ENCODE results near the gene AZIN2. TPM values are rescaled to one million over a fixed set of nuclear protein-coding genes. Genes with fewer than 3 reads are reported as not detected.
A peak's percentile ranks its signal among the peaks of the same experiment; 100 is the strongest.

Gene AZIN2
- total and polyA plus RNA-seq, 9 of the 15 experiments (the other 6 are each of a cell fraction or from before 2014, with no cell fraction given), result 0.06 to 0.91 (median 0.42) TPM; not detected in 2

GRCh38 chr1:33127001-33127823 lies 46.3 kb downstream of the AZIN2 start (continued):
- TF ChIP-seq ELF4 (CRISPR knock-in tag; IDR thresholded peaks at IDR 0.05) (peak; percentile 78), NBN (IDR thresholded peaks at IDR 0.05; ENCODE audit: low read depth) (peak; percentile 68; the same call in 1 of the 2 replicates), SMAD2 (IDR thresholded peaks at IDR 0.05; ENCODE audit: low read depth, low read length) (no peak), ZNF561 (CRISPR knock-in tag; conservative IDR thresholded peaks at IDR 0.05) (no peak), HMGN3 (IDR thresholded peaks at IDR 0.05; ENCODE audit: borderline replicate concordance, extremely low read depth, insufficient read length, low read depth, low read length) (peak; percentile 29), RBBP5 (IDR thresholded peaks at IDR 0.05; ENCODE audit: borderline replicate concordance, insufficient read depth, low read length, poor library complexity, severe bottlenecking) (no peak), ZBED1 (IDR thresholded peaks at IDR 0.05) (peak; percentile 86; the same call in 1 of the 2 replicates), MYC (IDR thresholded peaks at IDR 0.05; ENCODE audit: low read depth, low read length) (peak; percentile 82), MYC (CRISPR knock-in tag; IDR thresholded peaks at IDR 0.05; ENCODE audit: borderline replicate concordance, low read depth) (no peak), FOXA3 (CRISPR knock-in tag; conservative IDR thresholded peaks at IDR 0.05 in 1 of 2, IDR thresholded peaks at IDR 0.05 in 1 of 2) (0 out of 4 replicates have a peak, but pooled peaks of 1 of the 2 experiments have one; percentile 20), SUPT5H (IDR thresholded peaks at IDR 0.05) (peak; percentile 68; the same call in 1 of the 2 replicates), KLF16 (IDR thresholded peaks at IDR 0.05) (peak; percentile 42; the same call in 1 of the 2 replicates), TEAD1 (CRISPR knock-in tag; IDR thresholded peaks at IDR 0.05) (peak in 1 of 2 experiments; percentile 66; a peak in 2 of 4 replicates), BCOR (IDR thresholded peaks at IDR 0.05) (peak; percentile 85; the same call in 1 of the 2 replicates), CBX5 (IDR thresholded peaks at IDR 0.05; ENCODE audit: borderline replicate concordance, low read depth) (peak; percentile 87), ZNF24 (IDR thresholded peaks at IDR 0.05) (peak; percentile 17; the same call in 1 of the 2 replicates), STAG1 (CRISPR knock-in tag; IDR thresholded peaks at IDR 0.05; ENCODE audit: borderline replicate concordance) (no peak), MTA1 (IDR thresholded peaks at IDR 0.05; ENCODE audit: borderline replicate concordance) (0 out of 2 replicates have a peak, but pooled peaks have one; percentile 43), ZBTB7A (IDR thresholded peaks at IDR 0.05; ENCODE audit: borderline replicate concordance, control insufficient read depth, low read depth, low read length) (peak; percentile 35; the same call in 1 of the 2 replicates), THRA (IDR thresholded peaks at IDR 0.05) (peak; percentile 86), MTF1 (CRISPR knock-in tag; IDR thresholded peaks at IDR 0.05; ENCODE audit: borderline replicate concordance) (no peak), SLC30A9 (CRISPR knock-in tag; IDR thresholded peaks at IDR 0.05) (no peak), ZNF589 (CRISPR knock-in tag; IDR thresholded peaks at IDR 0.05; ENCODE audit: low read depth) (peak; percentile 77; the same call in 1 of the 2 replicates), ZNF133 (CRISPR knock-in tag; IDR thresholded peaks at IDR 0.05) (no peak), RBFOX2 (IDR thresholded peaks at IDR 0.05; ENCODE audit: low read depth, low read length) (peak; percentile 82), ZNF124 (CRISPR knock-in tag; IDR thresholded peaks at IDR 0.05) (no peak), SMAD4 (CRISPR knock-in tag; conservative IDR thresholded peaks at IDR 0.05) (no peak; the same call in 1 of the 2 replicates), ELF2 (CRISPR knock-in tag; IDR thresholded peaks at IDR 0.05) (peak; percentile 96), ESRRA (IDR thresholded peaks at IDR 0.05; ENCODE audit: borderline replicate concordance, low read depth) (peak; percentile 68; the same call in 1 of the 2 replicates), ARID1B (IDR thresholded peaks at IDR 0.05) (peak; percentile 58)

Data from K562 (cell line).